IPS-NIHi11 (cell line): ENCODE results near the gene PRELID3B.

Experiments
- DNase-seq: peaks from one replicate; pipeline ENCODE4 v3.0.0; 2012; ENCODE audit warnings: mixed read lengths, low spot score

The PRELID3B gene

DNA sequence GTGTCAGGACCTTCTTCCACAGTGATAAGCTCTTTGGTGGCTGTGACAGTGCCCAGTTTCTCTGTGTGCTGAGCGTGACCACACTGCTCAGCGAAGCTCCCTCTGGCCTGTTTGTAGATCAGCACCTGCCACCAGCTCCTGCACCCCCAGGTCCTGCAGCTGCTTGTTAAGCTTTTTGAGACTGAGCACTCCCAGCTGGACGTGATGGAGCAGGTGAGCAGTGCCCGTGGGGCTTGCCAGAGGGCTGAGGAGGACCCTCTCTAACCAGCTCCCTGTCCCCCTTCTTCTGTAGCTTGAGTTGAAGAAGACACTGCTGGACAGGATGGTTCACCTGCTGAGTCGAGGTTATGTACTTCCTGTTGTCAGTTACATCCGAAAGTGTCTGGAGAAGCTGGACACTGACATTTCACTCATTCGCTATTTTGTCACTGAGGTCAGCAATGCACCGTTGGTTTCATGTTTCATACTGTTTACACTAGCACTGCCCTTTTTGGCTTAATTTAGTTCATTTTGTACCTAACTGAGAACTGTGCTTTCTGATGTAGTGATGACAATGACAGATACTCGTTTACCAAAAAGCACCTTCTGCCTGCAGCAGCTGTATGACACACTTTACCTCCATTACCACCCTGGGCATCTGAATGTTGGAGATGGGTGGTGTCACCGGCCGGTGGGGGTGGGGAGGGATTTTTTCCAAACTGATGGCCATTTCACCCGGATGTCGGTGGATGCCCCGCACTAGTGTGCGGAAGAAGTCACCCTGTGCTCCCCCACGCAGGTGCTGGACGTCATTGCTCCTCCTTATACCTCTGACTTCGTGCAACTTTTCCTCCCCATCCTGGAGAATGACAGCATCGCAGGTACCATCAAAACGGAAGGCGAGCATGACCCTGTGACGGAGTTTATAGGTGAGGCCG, 49.0 kb downstream of the PRELID3B start:
- no peak for DNase-seq

DNA sequence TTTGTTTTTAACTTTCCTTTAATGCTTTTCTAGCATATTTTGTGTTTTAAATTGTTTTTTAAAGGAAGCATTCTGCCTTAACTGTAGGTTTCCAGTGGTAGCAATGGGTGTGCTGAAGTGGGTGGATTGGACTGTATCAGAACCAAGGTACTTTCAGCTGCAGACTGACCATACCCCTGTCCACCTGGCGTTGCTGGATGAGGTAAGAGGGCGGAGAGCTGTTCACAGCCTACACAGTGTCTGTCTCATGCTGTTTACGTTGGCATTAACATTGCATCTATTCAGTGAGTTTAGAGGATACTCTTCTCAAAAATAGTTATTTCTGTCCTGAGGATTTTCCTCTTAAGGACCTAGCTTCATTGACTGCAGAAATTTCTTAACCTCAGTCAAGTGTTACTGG, 49.7 kb downstream of the PRELID3B start:
- DNase-seq = no peak

DNA sequence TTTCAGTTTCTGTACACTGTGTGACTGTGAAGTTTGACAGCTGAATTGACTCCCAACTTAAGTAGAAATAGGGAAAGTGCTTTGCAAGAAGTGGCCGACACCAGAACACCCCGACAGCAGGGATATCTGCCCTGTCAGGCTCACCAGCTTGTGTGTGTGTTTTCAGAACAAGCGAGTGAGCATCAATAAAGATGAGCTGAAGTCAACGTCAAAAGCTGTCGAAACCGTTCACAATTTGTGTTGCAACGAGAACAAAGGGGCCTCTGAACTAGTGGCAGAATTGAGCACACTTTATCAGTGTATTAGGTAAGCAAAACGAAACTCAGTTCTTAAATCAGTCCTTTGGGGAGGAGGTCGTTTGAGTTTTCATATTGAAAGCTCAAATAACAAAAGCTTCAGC, 50.9 kb downstream of the PRELID3B start:
- no peak for DNase-seq

DNA sequence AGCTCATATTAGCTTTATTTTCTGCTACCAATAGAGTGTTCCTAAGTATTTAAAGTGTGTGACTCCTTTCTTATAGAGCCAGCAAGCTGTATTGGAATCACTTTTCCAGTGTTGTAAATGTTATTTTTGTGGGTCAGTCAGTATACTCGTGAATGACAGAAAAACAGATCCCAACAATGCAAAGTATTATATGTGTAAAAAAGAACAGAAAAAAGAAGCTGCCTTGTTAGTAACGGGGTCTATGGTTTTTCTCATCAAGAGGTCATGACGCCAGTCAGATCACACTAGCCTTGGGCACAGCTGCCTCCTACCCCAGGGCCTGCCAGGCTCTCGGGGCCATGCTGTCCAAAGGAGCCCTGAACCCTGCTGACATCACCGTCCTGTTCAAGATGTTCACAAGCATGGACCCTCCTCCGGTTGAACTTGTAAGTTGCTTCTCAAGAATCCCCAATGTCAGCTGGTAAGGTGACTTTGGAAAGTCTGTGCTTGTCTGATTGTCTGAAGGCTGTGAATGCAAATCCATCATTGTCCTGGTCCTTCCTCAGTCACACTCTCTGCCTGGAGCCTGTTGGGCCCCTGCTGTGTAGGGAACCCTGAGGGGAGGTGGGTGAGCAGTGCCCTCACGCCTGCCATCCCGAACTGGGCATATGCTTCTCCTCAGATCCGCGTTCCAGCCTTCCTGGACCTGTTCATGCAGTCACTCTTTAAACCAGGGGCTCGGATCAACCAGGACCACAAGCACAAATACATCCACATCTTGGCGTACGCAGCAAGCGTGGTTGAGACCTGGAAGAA, 51.7 kb downstream of the PRELID3B start:
- DNase-seq = no peak

DNA sequence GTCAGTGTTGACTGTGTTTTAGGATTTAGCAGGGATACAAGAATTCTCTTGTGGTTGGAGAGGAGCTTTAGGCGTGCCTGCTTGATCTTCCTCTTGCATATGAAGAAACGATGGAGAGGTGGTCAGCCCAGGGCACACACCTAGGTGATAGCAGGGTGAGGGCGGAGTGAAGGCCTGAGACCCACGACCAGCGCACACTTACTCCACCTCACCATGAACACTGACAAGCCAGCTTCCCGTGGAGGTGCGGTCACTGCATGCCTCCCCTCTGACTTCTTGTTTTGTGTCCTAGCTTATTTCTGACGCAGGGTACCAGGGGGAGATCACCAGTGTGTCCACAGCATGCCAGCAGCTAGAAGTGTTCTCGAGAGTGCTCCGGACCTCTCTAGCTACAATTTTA, 53.4 kb downstream of the PRELID3B start:
- DNase-seq = no peak

DNA sequence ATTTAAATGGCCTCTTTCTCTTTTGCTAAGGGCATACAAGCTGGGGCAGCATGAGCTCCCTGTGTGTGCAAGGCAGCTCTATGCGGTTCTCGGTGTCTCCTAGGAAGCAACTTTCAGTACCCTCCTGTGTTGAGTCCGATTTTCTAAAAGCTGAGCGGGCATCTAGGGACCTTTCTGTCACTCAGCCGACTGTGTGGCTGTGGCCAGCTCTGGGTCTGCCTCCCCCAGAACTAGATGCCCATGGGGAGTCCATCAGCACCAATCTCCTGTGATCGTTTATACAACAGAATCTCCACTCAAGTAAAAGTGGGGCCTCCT, 54.1 kb downstream of the PRELID3B start:
- no peak for DNase-seq

DNA sequence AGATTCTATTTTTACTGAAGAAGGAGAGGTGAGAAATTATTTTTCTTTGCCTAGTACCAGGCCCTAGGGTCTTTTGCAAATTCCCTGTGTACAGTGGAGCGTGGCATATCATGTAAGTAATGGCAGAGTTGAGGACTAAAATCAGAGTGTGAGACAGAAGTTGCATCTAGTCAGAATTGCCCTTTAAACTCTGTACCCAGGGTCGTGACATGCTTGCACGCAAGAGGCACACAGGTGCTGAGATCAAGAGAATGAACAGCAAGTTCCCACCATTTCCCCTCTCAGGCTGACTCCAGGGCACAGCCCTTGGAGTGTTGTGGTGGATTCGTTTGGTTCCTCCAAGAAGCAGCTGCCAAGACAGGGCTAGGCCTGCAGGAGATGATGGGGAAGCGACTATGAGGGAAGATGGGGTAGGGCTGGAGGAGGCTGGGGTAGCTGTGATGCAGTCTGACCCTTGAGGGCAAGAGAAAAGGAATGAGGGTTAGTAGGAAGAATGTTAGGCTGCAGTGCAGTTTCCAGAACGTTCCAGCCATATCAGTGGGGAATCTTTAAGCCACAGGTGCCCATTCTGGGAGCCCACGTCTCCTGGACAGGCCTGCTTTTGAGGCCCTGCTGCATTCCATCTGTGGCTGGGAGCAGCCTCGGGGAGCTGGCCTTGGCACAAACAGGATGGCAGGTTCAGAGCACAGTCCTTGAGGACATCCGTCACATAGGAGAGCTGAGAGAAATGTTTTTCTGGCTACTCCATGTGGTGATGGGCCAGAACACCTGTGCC, 54.6 kb downstream of the PRELID3B start:
- no peak for DNase-seq

DNA sequence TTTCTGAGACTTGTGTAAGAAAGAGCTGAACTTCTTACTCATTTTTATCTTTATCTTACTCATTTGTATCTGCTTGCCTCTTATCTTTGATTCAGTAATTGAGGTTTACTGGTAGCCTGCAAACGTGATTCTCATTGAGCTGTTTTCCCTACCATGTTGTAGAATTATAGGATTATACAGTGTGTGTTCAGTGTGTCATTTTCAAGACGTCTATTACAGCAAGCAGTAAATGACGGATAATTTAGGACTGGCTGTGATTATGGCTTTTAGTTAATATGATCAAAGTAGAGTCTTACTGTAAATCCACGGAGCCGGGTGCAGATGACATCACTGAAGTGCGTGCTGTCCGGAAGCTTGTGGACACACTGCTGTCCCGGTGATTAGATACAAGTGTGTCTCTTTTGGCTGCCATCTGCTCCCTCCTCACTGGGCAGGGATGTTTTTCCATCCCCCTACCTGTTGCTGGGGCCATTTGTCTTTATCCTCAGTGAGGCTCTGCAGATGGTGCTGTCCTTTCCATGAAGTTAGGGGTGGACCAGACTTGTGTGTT, 55.5 kb downstream of the PRELID3B start:
- no peak for DNase-seq

DNA sequence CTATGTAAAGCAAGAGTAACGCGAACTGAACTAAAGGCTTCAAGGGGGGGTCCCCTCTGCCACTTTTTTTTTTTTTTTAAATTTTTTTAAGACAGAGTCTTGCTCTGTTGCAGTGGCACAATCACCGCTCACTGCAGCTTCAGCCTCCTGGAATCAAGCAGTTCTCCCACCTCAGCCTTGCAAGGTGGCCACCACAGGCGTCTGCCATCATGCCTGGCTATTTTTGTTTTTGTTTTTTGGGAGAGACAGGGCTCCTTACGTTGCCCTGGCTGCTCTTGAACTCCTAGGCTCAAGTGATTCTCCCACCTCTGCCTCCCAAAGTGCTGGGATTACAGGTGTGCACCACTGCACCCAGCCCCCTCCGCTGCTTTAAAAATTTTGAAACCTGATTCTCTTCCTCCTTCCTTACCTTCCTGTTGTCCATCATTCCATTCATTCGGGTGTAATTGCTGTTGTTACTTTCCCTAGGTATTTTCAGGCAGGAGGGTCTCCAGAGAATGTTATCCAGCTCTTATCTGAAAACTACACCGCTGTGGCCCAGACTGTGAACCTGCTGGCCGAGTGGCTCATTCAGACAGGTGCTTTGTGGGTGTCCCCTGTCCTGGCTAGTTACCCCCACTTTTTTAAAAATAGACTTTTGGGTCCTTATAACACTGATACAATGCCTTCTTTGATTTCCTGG, 56.2 kb downstream of the PRELID3B start:
- no peak for DNase-seq

DNA sequence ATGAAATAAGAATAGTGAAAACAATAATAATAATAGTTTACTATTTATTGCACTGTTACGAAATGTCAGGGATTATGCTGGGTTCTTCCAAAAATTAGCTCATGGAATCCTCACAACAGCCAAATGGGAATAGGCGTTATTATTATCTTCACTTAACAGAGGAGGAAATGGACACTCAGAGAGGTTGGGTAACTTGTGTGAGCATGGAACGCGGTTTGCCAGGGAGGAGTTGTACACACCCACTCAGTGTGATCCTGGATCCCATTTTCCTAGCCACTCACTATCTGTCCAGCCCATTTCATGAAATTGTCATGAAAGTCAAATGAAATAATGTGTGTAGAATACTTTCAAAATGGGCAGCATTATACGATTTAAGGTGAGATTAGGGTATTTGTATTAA, 56.9 kb downstream of the PRELID3B start:
- no peak for DNase-seq

DNA sequence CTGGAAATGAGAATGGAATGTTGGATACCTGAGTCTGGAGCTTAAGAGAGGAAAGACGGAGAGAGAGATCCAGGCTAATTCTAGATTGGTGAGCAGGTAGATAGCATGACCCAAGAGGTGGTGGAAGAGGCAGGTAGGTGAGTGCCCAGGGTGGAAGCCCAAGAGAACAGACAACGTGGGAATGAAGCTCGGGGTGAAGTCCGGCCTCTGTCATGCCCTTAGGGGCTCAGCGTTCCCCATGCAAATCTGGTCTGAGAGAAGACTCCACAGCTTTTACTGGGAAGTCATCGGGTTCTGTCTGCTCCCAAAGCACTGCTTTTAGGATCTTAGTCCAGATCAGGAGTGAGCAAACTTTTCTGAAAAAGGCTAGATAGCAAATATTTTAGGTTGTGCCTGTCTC, 57.9 kb downstream of the PRELID3B start:
- DNase-seq = no peak
